ENCODE data around the gene CACNA1B. TPM values are rescaled to one million over a fixed set of nuclear protein-coding genes. Genes with fewer than 3 reads are reported as not detected.
"Not testable (repeated sequence)": the region's sequence is repeated elsewhere in the genome, so short reads cannot be mapped to it uniquely, and the experiment has no call there.

The CACNA1B gene
- total RNA-seq, 1 experiment from 2014 or later: 0.08 TPM

GRCh38 chr9:138095813-138096518 is 218.4 kb downstream of the CACNA1B start:
- no peak for DNase-seq (ENCODE audit: low read depth)

- DNase-seq (ENCODE audit: low read depth): no peak
Observed at GRCh38 chr9:138096519-138096845, 218.9 kb downstream of the CACNA1B start.

GRCh38 chr9:138097501-138097991 is 220.0 kb downstream of the CACNA1B start:
- no peak for DNase-seq (ENCODE audit: low read depth)

- DNase-seq (ENCODE audit: low read depth): no peak
Observed at GRCh38 chr9:138098116-138098907, 220.7 kb downstream of the CACNA1B start.

- DNase-seq (ENCODE audit: low read depth): no peak
Observed at GRCh38 chr9:138098908-138099791, 221.6 kb downstream of the CACNA1B start.

GRCh38 chr9:138099803-138100598 is 222.4 kb downstream of the CACNA1B start:
- no peak for DNase-seq (ENCODE audit: low read depth)

- peak; percentile 5 for DNase-seq (ENCODE audit: low read depth)
Observed at GRCh38 chr9:138100711-138101350, 223.2 kb downstream of the CACNA1B start.

GRCh38 chr9:138101444-138102234 is 224.1 kb downstream of the CACNA1B start:
- no peak for DNase-seq (ENCODE audit: low read depth)

GRCh38 chr9:138102246-138103051 is 224.9 kb downstream of the CACNA1B start:
- no peak for DNase-seq (ENCODE audit: low read depth)

GRCh38 chr9:138103111-138103848 is 225.7 kb downstream of the CACNA1B start:
- DNase-seq (ENCODE audit: low read depth): no peak

- DNase-seq (ENCODE audit: low read depth): no peak
Observed at GRCh38 chr9:138103849-138104206, 226.2 kb downstream of the CACNA1B start.

- DNase-seq (ENCODE audit: low read depth): no peak
Observed at GRCh38 chr9:138104251-138105122, 226.9 kb downstream of the CACNA1B start.

- DNase-seq (ENCODE audit: low read depth): no peak
Observed at GRCh38 chr9:138105123-138105415, 227.5 kb downstream of the CACNA1B start.

GRCh38 chr9:138105561-138106505 is 228.3 kb downstream of the CACNA1B start:
- DNase-seq (ENCODE audit: low read depth): no peak

GRCh38 chr9:138107039-138107438 is 229.5 kb downstream of the CACNA1B start:
- DNase-seq (ENCODE audit: low read depth): not testable (repeated sequence)

GRCh38 chr9:138111607-138112006 is 234.0 kb downstream of the CACNA1B start:
- no peak for DNase-seq (ENCODE audit: low read depth)

All from HT1080 (cell line).